CD4-positive, alpha-beta memory T cell (primary cell): ENCODE data around the gene ARV1. TPM values are rescaled to one million over a fixed set of nuclear protein-coding genes. Genes with fewer than 3 reads are reported as not detected.

ENCODE experiments used
- CTCF ChIA-PET: fragments of 350-600 bp; sonication (Branson Sonifier 250); formaldehyde crosslinking; loops from one replicate; lab custom pipeline; 2021; ENCODE audit warnings: inconsistent platforms; ENCODE audit not compliant: partially characterized antibody; lab: Charles Lee
- POLR2A ChIA-PET: fragments of 350-600 bp; sonication (Branson Sonifier 250); formaldehyde crosslinking; loops from one replicate; lab custom pipeline; 2021; ENCODE audit not compliant: partially characterized antibody; lab: Charles Lee
- DNase-seq, 5 donors: peaks; one replicate each; pipeline versions ENCODE4 v3.0.0 to v3.0.0-alpha.2; 2020 to 2022; ENCODE audit warnings: mixed read lengths in 1 of 5
- H3K27ac ChIP-seq: one replicate; pipeline ENCODE4 v1.7.0; 2013; ENCODE audit warnings: low read depth, low read length
- H3K27me3 ChIP-seq: 2 replicates; pipeline ENCODE4 v1.7.0; 2013; ENCODE audit warnings: mild to moderate bottlenecking, low read length, moderate library complexity; ENCODE audit not compliant: insufficient read depth
- H3K36me3 ChIP-seq: 2 replicates; pipeline ENCODE4 v1.7.0; 2013; ENCODE audit warnings: mild to moderate bottlenecking, low read length, moderate library complexity; ENCODE audit not compliant: insufficient read depth
- H3K4me1 ChIP-seq: 2 replicates; pipeline ENCODE4 v1.7.0; 2013; ENCODE audit warnings: mild to moderate bottlenecking, low read length, moderate library complexity; ENCODE audit not compliant: insufficient read depth
- H3K4me3 ChIP-seq, 2 donors: one replicate each; pipeline ENCODE4 v1.7.0; 2013; ENCODE audit warnings: low read length in 2 of 2, mild to moderate bottlenecking in 1 of 2
- H3K9me3 ChIP-seq, 2 donors: one replicate each; pipeline ENCODE4 v1.7.0; 2013; ENCODE audit warnings: low read length in 2 of 2, control low read depth in 1 of 2; ENCODE audit not compliant: control insufficient read depth in 1 of 2
- H3K27ac Mint-ChIP-seq, 7 donors: one replicate each; pipeline ENCODE4 v1.8.0; 2020 to 2021; ENCODE audit warnings: mixed read lengths in 7 of 7, mild to moderate bottlenecking in 6 of 7, inconsistent platforms in 3 of 7, moderate library complexity in 3 of 7
- H3K27me3 Mint-ChIP-seq, 2 donors: one replicate each; pipeline ENCODE4 v1.8.0; 2020 to 2021; ENCODE audit warnings: mixed read lengths in 2 of 2
- H3K36me3 Mint-ChIP-seq, 2 donors: one replicate each; pipeline ENCODE4 v1.8.0; 2020 to 2021; ENCODE audit warnings: mixed read lengths in 2 of 2, inconsistent platforms in 1 of 2, mild to moderate bottlenecking in 1 of 2
- H3K4me1 Mint-ChIP-seq, 4 donors: one replicate each; pipeline ENCODE4 v1.8.0; 2020 to 2021; ENCODE audit warnings: mixed read lengths in 4 of 4, mild to moderate bottlenecking in 1 of 4
- H3K4me3 Mint-ChIP-seq, 8 donors: one replicate each; pipeline ENCODE4 v1.8.0; 2020 to 2021; ENCODE audit warnings: mixed read lengths in 8 of 8, mild to moderate bottlenecking in 7 of 8, moderate library complexity in 6 of 8, inconsistent platforms in 3 of 8
- H3K9me3 Mint-ChIP-seq, 8 donors: one replicate each; pipeline ENCODE4 v1.8.0; 2020 to 2021; ENCODE audit warnings: mixed read lengths in 8 of 8, mild to moderate bottlenecking in 5 of 8, inconsistent platforms in 3 of 8, moderate library complexity in 1 of 8
- intact Hi-C: fragments of 100-400 bp; cut with micrococcal nuclease; formaldehyde crosslinking; loops from one replicate; pipeline ENCODE4 v1.15.1; 2023
- polyA plus RNA-seq, 2 donors: library from polyadenylated mRNA; unstranded; fragments of 300-500 nt; fragmentation: Illumina TruSeq; gene quantifications; one replicate each; pipeline ENCODE4 v1.2.3, GENCODE V29; 2021
- total RNA-seq, 2 experiments: library from RNA; stranded (reverse); gene quantifications; one replicate each; pipeline ENCODE4 v1.2.3, GENCODE V29; 2021

Gene ARV1
- total and polyA plus RNA-seq, 4 experiments from 2014 or later, result 13.8 to 37.4 (median 19.3) TPM

DNA sequence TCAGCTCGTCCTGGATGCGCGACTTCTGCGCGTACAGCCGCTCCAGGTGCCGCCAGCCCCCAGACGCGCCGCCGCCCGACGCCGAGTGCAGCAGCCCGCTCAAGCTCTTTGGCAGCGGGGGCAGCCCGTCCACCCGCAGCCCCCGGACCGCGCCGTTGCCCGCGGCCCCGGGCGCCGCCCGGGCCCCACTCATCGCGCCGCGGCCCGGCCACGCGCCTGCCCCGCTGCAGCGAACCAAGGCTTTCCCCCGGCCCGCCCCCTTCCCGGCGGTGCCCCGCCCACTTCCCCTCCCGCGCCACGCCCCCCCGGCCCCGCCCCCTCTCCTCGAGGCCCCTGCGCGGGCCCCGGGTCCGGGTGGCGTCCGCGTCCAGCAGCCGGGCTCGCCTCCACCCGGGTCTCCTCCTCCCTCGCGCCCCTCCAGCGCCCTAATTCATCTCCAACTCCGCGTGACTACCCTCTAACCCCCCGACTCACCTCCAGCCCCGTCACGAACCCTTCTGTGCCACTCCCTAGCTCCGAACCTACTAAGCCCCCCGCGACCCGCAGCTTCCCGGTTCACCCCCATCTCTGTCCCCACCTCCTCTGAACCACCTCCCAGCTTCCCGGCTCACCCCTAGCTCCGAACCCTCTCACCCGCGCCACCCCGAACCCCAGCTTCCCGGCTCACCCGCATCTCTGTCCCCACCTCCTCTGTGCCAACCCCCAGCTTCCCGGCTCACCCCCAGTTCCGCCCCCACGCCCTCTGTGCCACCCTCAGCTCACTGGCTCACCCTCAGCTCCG lies 61.3 kb downstream of the ARV1 start, which contains the start of gene FAM89A:
Gene FAM89A (minus strand): TSS at position 236 of the 781 bp plus-strand sequence. CDS start 43 bp downstream, at position 193.
- H3K4me1 Mint-ChIP-seq, result peaks cover 18 to 41% (median 29%) of the 10 kb centered on the region in 4 donors
- H3K4me3 Mint-ChIP-seq, result peak within 1 kb of the TSS; percentile 79 to 87 (median 84)
- Histone ChIP-seq H3K27me3 (no peaks in the 10 kb centered on the region), H3K36me3 (no peaks in the 10 kb centered on the region), H3K4me3 (peak within 1 kb of the TSS; percentile 45 to 64), H3K27ac (peak within 1 kb of the TSS; percentile 46), H3K4me1 (peaks cover 13% of the 10 kb centered on the region), H3K9me3 (no peaks in the 10 kb centered on the region)
- H3K27me3 Mint-ChIP-seq, result no peaks in the 10 kb centered on the region
- peaks cover 0 to 3% of the 10 kb centered on the region in 2 donors for H3K36me3 Mint-ChIP-seq
- intact Hi-C loops, result loop anchor here (1.0 to 5.0 kb wide), 3 partner anchors 62 to 398 kb away; partner anchors contain the start of genes COG2, EXOC8, SPRTN and TTC13
- peak; percentile 61 to 75 (median 69) for DNase-seq
- peak within 1 kb of the TSS; percentile 15 to 93 (median 72) for H3K27ac Mint-ChIP-seq
- POLR2A ChIA-PET, result interaction anchor here (0.8 to 1.9 kb wide), 6 partner anchors 8 to 398 kb away, joined by 3 to 7 read pairs (median 4); partner anchors contain the start of genes ARV1, COG2 and TTC13
- H3K9me3 Mint-ChIP-seq, result peaks cover 0 to 13% (median 0%) of the 10 kb centered on the region in 8 donors
- CTCF ChIA-PET, result interaction anchor here (2.1 kb wide), 1 partner anchor 61 kb away, joined by 8 read pairs; the partner anchor contains the start of genes ARV1 and TTC13

DNA sequence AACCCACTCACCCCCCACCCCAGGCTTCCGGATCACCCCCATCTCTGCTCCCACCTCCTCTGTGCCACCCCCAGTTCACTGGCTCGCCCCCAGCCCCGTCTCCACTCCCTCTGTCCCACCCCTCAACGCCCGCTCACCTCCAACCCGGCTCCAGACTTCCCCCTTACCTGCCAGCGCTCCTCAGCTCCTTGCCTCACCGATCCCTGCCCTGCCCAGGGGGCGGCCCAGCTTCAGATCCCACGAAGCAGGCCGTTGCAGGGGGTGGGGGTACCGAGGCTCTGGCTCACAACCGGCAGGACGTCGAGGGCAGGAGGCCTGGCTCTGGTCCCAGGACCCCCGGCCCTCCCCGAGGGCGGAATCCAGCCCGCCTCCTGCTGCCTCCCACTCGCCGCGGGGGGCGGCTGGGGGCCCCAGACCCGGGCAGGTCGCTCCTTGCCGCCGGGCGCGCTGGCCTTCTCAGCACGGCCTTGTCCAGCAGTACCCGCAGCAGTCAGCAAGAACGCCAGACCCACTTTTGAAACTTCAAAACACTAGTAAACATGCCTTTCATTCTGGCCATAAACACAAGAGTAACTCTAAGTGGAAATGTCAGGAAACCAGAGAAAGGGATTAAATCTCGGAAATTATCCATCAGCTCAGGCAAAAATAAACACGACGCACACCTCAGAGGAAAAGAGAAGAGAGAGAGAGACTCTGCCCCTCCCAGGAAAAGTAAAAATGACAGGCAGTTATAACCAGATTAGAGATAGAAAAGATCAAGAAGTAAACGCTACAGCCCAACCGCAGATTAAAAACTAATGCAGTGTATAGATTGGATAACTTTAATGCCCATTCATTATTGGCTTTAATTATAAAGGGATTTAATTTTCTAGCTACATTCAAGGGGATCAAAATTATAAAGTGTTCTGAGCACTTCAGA lies 62.2 kb downstream of the ARV1 start:
- POLR2A ChIA-PET, result interaction anchor here (0.8 to 1.9 kb wide), 3 partner anchors 43 to 399 kb away, joined by 3 to 7 read pairs (median 4); partner anchors contain the start of genes ARV1, COG2 and TTC13
- H3K4me3 ChIP-seq, result peak overlapping the region in 1 of 2 donors; percentile 64
- H3K9me3 Mint-ChIP-seq, result peaks cover 0 to 13% (median 0%) of the 10 kb centered on the region in 8 donors
- no peaks in the 10 kb centered on the region for H3K27me3 ChIP-seq
- H3K4me1 ChIP-seq, result peaks cover 13% of the 10 kb centered on the region
- no peak for DNase-seq
- H3K4me1 Mint-ChIP-seq, result peaks cover 19 to 37% (median 30%) of the 10 kb centered on the region in 4 donors
- CTCF ChIA-PET, result interaction anchor here (1.1 to 2.1 kb wide), 2 partner anchors 13 to 62 kb away, joined by 3 to 8 read pairs; partner anchors contain the start of genes ARV1 and TTC13
- H3K36me3 ChIP-seq, result no peaks in the 10 kb centered on the region
- intact Hi-C loops, result loop anchor here (1.0 to 5.0 kb wide), 3 partner anchors 63 to 399 kb away; partner anchors contain the start of genes COG2, EXOC8, SPRTN and TTC13
- H3K27ac ChIP-seq, result peak overlapping the region; percentile 46
- H3K27me3 Mint-ChIP-seq, result no peaks in the 10 kb centered on the region
- peaks cover 0 to 3% of the 10 kb centered on the region in 2 donors for H3K36me3 Mint-ChIP-seq
- peak overlapping the region; percentile 79 to 87 (median 83) for H3K4me3 Mint-ChIP-seq
- no peaks in the 10 kb centered on the region for H3K9me3 ChIP-seq
- H3K27ac Mint-ChIP-seq, result peak overlapping the region; percentile 52 to 93 (median 81)

DNA sequence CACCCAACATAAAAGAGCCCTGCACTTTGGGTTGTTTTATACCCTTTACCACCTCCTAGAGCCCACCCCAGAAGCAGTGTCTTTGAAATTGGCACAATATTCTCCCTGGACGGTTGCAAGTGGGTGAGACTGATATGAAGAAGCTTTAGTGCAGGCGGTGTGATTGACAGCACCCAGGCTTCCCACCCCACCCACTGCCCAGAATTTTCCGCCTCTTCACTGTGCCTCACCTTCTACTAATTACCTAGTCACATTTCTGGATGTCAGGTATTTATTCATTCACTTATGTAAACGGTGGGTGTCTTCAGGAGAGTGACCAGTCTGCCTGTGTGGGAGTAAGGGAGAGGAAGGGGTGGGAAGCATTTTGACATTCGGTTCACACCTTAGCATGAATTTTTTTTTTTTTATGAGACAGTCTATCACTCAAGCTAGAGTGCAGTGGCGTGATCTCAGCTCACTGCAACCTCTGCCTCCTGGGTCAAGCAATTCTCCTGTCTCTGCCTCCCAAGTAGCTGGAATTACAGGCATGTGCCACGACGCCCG lies 62.9 kb downstream of the ARV1 start:
- intact Hi-C loops, result loop anchor here (5.0 kb wide), 1 partner anchor 296 kb away; the partner anchor contains the start of genes EXOC8 and SPRTN
- ChIA-PET CTCF (interaction anchor here (1.1 to 2.1 kb wide), 2 partner anchors 12 to 63 kb away, joined by 3 to 8 read pairs; partner anchors contain the start of genes ARV1 and TTC13), POLR2A (no interaction called here)
- peak overlapping the region in 5 of 7 donors; percentile 17 to 92 (median 72) for H3K27ac Mint-ChIP-seq
- H3K27me3 Mint-ChIP-seq, result peaks cover 0 to 2% of the 10 kb centered on the region in 2 donors
- DNase-seq, result no peak
- Histone ChIP-seq H3K9me3 (no peaks in the 10 kb centered on the region), H3K27ac (no peak overlapping the region), H3K36me3 (no peaks in the 10 kb centered on the region), H3K27me3 (no peaks in the 10 kb centered on the region), H3K4me3 (no peak overlapping the region), H3K4me1 (peaks cover 13% of the 10 kb centered on the region)
- H3K9me3 Mint-ChIP-seq, result peaks cover 0 to 13% (median 0%) of the 10 kb centered on the region in 8 donors
- peak overlapping the region; percentile 69 to 87 (median 80) for H3K4me3 Mint-ChIP-seq
- H3K36me3 Mint-ChIP-seq, result peaks cover 0 to 3% of the 10 kb centered on the region in 2 donors
- H3K4me1 Mint-ChIP-seq, result peaks cover 12 to 30% (median 23%) of the 10 kb centered on the region in 4 donors

DNA sequence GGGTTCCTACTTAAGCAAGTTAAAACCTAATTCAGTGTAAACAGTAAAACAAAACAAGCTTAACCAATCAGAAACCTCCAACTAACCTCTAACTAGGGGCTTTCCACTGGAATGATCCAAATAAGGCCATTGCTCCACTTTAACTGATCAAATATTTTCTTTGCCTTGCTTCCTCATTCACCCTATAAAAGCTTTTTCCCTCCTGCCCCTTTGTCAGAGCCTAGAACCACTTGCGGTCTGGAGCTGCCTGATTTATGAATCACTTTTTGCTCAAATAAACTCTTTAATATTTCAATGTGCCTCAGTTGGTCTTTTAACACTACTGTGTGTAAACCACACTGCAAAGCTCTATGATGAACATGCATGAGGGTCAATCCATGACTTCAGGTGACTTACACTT lies 65.7 kb downstream of the ARV1 start:
- no peak for DNase-seq
- intact Hi-C loops, result loop anchor here (5.0 kb wide), 1 partner anchor 293 kb away; the partner anchor contains the start of genes EXOC8 and SPRTN
- no peak overlapping the region for H3K4me3 Mint-ChIP-seq
- H3K4me3 ChIP-seq, result no peak overlapping the region
- POLR2A ChIA-PET, result no interaction called here
- H3K36me3 Mint-ChIP-seq, result peaks cover 0 to 3% of the 10 kb centered on the region in 2 donors
- H3K9me3 ChIP-seq, result no peaks in the 10 kb centered on the region
- H3K27me3 ChIP-seq, result no peaks in the 10 kb centered on the region
- no peak overlapping the region for H3K27ac Mint-ChIP-seq
- H3K4me1 ChIP-seq, result peaks cover 6% of the 10 kb centered on the region
- H3K27me3 Mint-ChIP-seq, result peaks cover 3 to 12% of the 10 kb centered on the region in 2 donors
- H3K9me3 Mint-ChIP-seq, result peaks cover 0 to 13% (median 0%) of the 10 kb centered on the region in 8 donors
- H3K36me3 ChIP-seq, result no peaks in the 10 kb centered on the region
- H3K27ac ChIP-seq, result no peak overlapping the region
- peaks cover 6 to 12% (median 8%) of the 10 kb centered on the region in 4 donors for H3K4me1 Mint-ChIP-seq
- CTCF ChIA-PET, result no interaction called here

DNA sequence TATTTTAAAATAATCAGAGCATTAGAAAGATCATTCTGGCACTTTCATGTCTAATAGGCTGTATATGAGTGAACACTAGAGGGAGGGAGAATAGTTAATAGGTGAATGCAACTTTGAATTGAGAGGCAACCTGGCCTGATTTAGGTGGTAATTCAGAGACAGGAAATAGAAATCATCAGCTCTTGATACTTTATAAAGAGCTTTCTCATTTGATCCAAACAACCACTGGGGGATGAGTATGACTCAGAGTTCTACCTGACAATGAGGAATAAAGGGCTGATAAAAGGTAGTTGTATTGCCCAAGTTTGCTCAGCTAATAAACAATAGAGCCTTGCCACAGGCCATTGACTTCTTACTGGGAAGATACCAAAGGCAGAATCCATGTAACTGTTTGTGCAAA lies 66.4 kb downstream of the ARV1 start:
- Histone ChIP-seq H3K27ac (no peak overlapping the region), H3K9me3 (no peaks in the 10 kb centered on the region), H3K27me3 (no peaks in the 10 kb centered on the region), H3K36me3 (no peaks in the 10 kb centered on the region), H3K4me1 (peaks cover 6% of the 10 kb centered on the region), H3K4me3 (no peak overlapping the region)
- ChIA-PET CTCF (no interaction called here), POLR2A (no interaction called here)
- Mint-ChIP-seq H3K27me3 (peaks cover 3 to 12% of the 10 kb centered on the region in 2 donors), H3K36me3 (peaks cover 0 to 3% of the 10 kb centered on the region in 2 donors), H3K9me3 (peaks cover 0 to 13% (median 0%) of the 10 kb centered on the region in 8 donors), H3K27ac (peak overlapping the region in 1 of 7 donors; percentile 59), H3K4me1 (peaks cover 6 to 12% (median 8%) of the 10 kb centered on the region in 4 donors), H3K4me3 (no peak overlapping the region)
- DNase-seq, result no peak
- intact Hi-C loops, result no loop called here
